Heart left ventricle (tissue), 16 donors: ENCODE results near the gene ARMS2. TPM values are rescaled to one million over a fixed set of nuclear protein-coding genes. Genes with fewer than 3 reads are reported as not detected.
A peak's percentile ranks its signal among the peaks of the same experiment; 100 is the strongest.

Source experiments
- ATAC-seq, 4 donors: fragments of 200-7000 bp; cut with Tn5 transposase; one replicate each; pipeline ENCODE4 v1.9.1; 2020 to 2022; ENCODE audit warnings: moderate library complexity in 4 of 4, mild to moderate bottlenecking in 3 of 4, moderate number of reproducible peaks in 1 of 4
- DNase-seq, 5 donors: peaks; one replicate each; pipeline ENCODE4 v3.0.0-alpha.2; 2020
- H3K27ac ChIP-seq, 12 donors: fragments of 200-600 bp; sonication (generic) in 4 of 12; one replicate each; pipeline versions ENCODE4 v1.5.0 to v1.8.0; 2016 to 2022; ENCODE audit warnings: mild to moderate bottlenecking in 2 of 12
- H3K27me3 ChIP-seq, 9 donors: fragments of 200-600 bp; sonication (generic) in 2 of 9; one replicate each; pipeline versions ENCODE4 v1.5.1 to v1.8.0; 2016 to 2022; ENCODE audit warnings: mild to moderate bottlenecking in 3 of 9
- H3K36me3 ChIP-seq, 9 donors: fragments of 200-600 bp; sonication (generic) in 2 of 9; one replicate each; pipeline versions ENCODE4 v1.5.0 to v1.8.0; 2018 to 2022; ENCODE audit warnings: mild to moderate bottlenecking in 2 of 9
- H3K4me1 ChIP-seq, 12 donors: fragments of 200-600 bp; sonication (generic) in 4 of 12; one replicate each; pipeline versions ENCODE4 v1.5.0 to v1.8.0; 2016 to 2022; ENCODE audit warnings: mild to moderate bottlenecking in 3 of 12
- H3K4me3 ChIP-seq, 12 donors: fragments of 200-600 bp; sonication (generic) in 4 of 12; one replicate each; pipeline versions ENCODE4 v1.5.0 to v1.8.0; 2017 to 2022; ENCODE audit warnings: mild to moderate bottlenecking in 9 of 12, moderate library complexity in 4 of 12
- H3K9me3 ChIP-seq, 12 donors: fragments of 200-600 bp; sonication (generic) in 4 of 12; one replicate each; pipeline versions ENCODE4 v1.5.0 to v1.8.0; 2016 to 2022; ENCODE audit warnings: mild to moderate bottlenecking in 1 of 12
- POLR2A ChIP-seq, 2 donors: fragments of 450-650 bp; IDR thresholded peaks; one replicate each; pipeline ENCODE4 v1.6.1; 2017; ENCODE audit warnings: antibody characterized with exemption in 2 of 2, mild to moderate bottlenecking in 2 of 2, moderate library complexity in 2 of 2
- WGBS, 4 donors: extraction: QIAGEN DNeasy Blood & Tissue Kit in 2 of 4; methylation state at CpG; one replicate each; pipeline versions ENCODE4 v1.1.5 to v1.1.7; 2013 to 2018; 5-methylcytosine and 5-hydroxymethylcytosine counted together
- intact Hi-C, 10 donors: fragments of 100-400 bp; cut with DNase I; formaldehyde crosslinking; loops; one replicate each; pipeline versions ENCODE4 v1.11.1 to v1.14.2; 2022
- polyA plus RNA-seq, 2 donors: library from polyadenylated mRNA; stranded (reverse); fragments of 200-250 nt; gene quantifications; one replicate each; pipeline ENCODE4 v1.2.3, GENCODE V29; 2013
- total RNA-seq, 9 donors: library from RNA; depleted of rRNA in 2 of 9; stranded (reverse); fragments of >200 nt in 2 of 9; fragmentation: NEBNext Ultra II Directional in 3 of 9; extraction: Animal tissue kit (Norgen Biotek cat#: 25700) in 3 of 9; gene quantifications; one replicate each; pipeline versions ENCODE4 v1.1.0 to v1.2.4, GENCODE V29; 2016 to 2023
- TF ChIP-seq, protein P1 (sequence below), 12 donors: fragments of 200-600 bp; sonication (generic) in 4 of 12; IDR thresholded peaks; one replicate each; pipeline versions ENCODE4 v1.5.0 to v1.8.0; 2018 to 2022; ENCODE audit warnings: antibody characterized with exemption in 12 of 12, mild to moderate bottlenecking in 5 of 12
- donor health status: ischemic (EF 13 %, LVEDD 7.1; RV severe dilation, severe dysfunction).
- donor health status: healthy with polysubstance abuse.
- donor health status: DM: no; HTN: yes; CAD: no.
- donor health status: DM: no; HTN: no; CAD: no.
- donor health status: ischemic (EF 25% LVEDD 6.9; RV normal size, moderate dysfunction).
- donor health status: ischemic (EF 25% LVEDD 5.7; RV mildly dilated, moderate dysfunction).
- donor health status: healthy.
- donor health status: DM: yes; HTN: yes; CAD: no.
- donor health status: ischemic (EF 35%, LVEDD 5.7; RV mildly dilated, moderate dysfunction).
- donor health status: nonischemic (EF 11% LVEDD 7.7; RV severe dilation, severe dysfunction).
- donor health status: DM: yes; HTN: yes; CAD: no.
- donor health status: PGD.
- donor health status: ischemic (EF 29% LVEDD 5.4; RV normal size, mild dysfunction).
- donor health status: nonischemic (EF 23%, LVEDD 6.1; RV moderate dilation, normal function).

The ARMS2 gene
- total and polyA plus RNA-seq, 11 donors, result 0.87 to 1.5 (median 1.2) TPM; not detected in 8

DNA sequence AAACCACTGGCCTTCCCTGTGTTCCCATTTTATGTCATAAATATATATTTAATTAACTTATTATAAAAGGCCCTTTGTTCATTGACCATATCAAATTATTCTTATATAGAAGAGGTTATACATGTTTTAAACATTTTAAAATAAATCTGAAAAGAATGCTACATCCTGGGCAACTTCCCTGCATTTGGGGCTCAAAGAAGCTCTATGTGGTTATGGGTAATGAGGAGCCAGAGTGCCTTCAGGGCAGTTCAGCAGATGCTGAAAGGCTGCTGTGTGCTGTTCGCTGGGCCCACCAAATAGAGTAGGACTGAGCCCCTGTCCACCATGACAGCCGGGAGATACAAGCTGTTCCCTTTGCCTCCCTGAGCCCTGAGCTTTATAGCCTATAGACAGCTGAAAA lies 42.8 kb downstream of the ARMS2 start:
- TF ChIP-seq POLR2A (IDR thresholded peaks at IDR 0.05), result no peak
- TF ChIP-seq, protein P1, sequence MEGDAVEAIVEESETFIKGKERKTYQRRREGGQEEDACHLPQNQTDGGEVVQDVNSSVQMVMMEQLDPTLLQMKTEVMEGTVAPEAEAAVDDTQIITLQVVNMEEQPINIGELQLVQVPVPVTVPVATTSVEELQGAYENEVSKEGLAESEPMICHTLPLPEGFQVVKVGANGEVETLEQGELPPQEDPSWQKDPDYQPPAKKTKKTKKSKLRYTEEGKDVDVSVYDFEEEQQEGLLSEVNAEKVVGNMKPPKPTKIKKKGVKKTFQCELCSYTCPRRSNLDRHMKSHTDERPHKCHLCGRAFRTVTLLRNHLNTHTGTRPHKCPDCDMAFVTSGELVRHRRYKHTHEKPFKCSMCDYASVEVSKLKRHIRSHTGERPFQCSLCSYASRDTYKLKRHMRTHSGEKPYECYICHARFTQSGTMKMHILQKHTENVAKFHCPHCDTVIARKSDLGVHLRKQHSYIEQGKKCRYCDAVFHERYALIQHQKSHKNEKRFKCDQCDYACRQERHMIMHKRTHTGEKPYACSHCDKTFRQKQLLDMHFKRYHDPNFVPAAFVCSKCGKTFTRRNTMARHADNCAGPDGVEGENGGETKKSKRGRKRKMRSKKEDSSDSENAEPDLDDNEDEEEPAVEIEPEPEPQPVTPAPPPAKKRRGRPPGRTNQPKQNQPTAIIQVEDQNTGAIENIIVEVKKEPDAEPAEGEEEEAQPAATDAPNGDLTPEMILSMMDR (IDR thresholded peaks at IDR 0.05), result no peak
- peaks cover 0 to 76% (median 43%) of the 10 kb centered on the region in 12 donors for H3K4me1 ChIP-seq
- intact Hi-C loops, result loop anchor here in 4 of 10 donors (5.0 kb wide), 1 partner anchor 35 kb away; the partner anchor contains the start of gene HTRA1 (in 4 of the 4)
- H3K9me3 ChIP-seq, result no peaks in the 10 kb centered on the region
- ATAC-seq (no peak), DNase-seq (no peak)
- no peak overlapping the region for H3K27ac ChIP-seq
- WGBS, 4 donors, result 93 to 100% (median 96%) methylated on average over 2 of the region's 2 CpGs
- H3K27me3 ChIP-seq, result no peaks in the 10 kb centered on the region
- H3K4me3 ChIP-seq, result no peak overlapping the region
- H3K36me3 ChIP-seq, result peaks cover 0 to 7% (median 0%) of the 10 kb centered on the region in 9 donors

DNA sequence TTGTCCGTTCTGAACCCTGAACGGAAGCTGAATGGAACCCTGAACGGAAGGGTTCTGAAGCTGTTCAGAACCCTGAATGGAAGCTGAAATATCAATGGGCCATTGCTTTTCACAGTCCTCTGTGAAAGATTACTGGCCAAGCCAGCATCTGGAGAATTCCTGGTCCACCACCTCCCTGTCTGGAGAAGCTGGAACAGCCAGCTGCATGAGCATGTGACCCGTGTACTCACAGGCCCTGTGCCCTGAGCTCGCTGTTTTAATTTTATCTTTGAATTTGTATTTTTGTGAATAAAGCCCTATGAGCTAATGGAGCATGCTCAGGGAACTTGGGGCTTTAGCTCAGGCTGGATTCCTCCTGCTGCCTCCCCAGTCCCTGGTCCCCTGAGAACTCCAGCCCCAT lies 44.1 kb downstream of the ARMS2 start:
- H3K4me1 ChIP-seq, result peaks cover 0 to 63% (median 41%) of the 10 kb centered on the region in 12 donors

DNA sequence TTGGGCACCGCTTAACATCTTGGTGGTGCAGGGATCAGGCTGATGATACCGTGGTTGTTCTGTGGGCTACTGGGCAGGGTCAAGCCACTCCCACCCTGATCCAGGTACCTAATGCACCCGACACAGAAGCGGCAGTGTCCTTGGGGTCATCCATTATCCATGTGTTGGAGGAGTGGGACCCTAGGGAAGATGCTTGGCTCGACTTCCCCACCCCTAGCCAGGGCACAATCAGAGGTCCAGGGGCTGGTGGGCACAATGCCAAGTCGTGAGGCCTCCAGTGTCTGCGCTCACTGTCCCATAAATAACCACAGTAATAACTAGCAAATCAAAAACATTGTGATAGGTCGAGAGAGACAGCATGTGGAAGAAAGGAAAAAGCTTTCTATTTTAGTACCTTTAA lies 44.6 kb downstream of the ARMS2 start:
- ATAC-seq, result peak; percentile 3 to 36 (median 24)
- 39 to 58% (median 49%) methylated on average over 5 to 8 of the region's 8 CpGs for WGBS, 4 donors
- intact Hi-C loops, result loop anchor here in 4 of 10 donors (5.0 kb wide), 1 partner anchor 37 kb away; the partner anchor contains the start of gene HTRA1 (in 4 of the 4)
- Histone ChIP-seq H3K9me3 (no peaks in the 10 kb centered on the region), H3K27me3 (no peaks in the 10 kb centered on the region), H3K36me3 (peaks cover 0 to 5% (median 0%) of the 10 kb centered on the region in 9 donors), H3K27ac (peak overlapping the region in 11 of 12 donors; percentile 34 to 71 (median 53)), H3K4me3 (no peak overlapping the region), H3K4me1 (peaks cover 0 to 60% (median 40%) of the 10 kb centered on the region in 12 donors)
- DNase-seq, result peak in 2 of 5 donors; percentile 55 to 67
- no peak for TF ChIP-seq POLR2A (IDR thresholded peaks at IDR 0.05)
- TF ChIP-seq, protein P1 (IDR thresholded peaks at IDR 0.05), result no peak

More for the DNA sequence above, 44.1 kb downstream of the ARMS2 start:
- peak in 4 of 5 donors; percentile 58 to 72 (median 64) for DNase-seq
- intact Hi-C loops, result loop anchor here in 4 of 10 donors (5.0 kb wide), 1 partner anchor 36 kb away; the partner anchor contains the start of gene HTRA1 (in 4 of the 4)
- H3K9me3 ChIP-seq, result no peaks in the 10 kb centered on the region
- H3K4me3 ChIP-seq, result no peak overlapping the region
- peak; percentile 65 to 78 (median 72) for ATAC-seq
- H3K36me3 ChIP-seq, result peaks cover 0 to 5% (median 0%) of the 10 kb centered on the region in 9 donors
- TF ChIP-seq, protein P1 (IDR thresholded peaks at IDR 0.05), result no peak
- TF ChIP-seq POLR2A (IDR thresholded peaks at IDR 0.05), result no peak
- WGBS, 4 donors, result 58 to 64% (median 62%) methylated on average over 5 of the region's 5 CpGs
- peak overlapping the region in 11 of 12 donors; percentile 34 to 71 (median 53) for H3K27ac ChIP-seq
- H3K27me3 ChIP-seq, result no peaks in the 10 kb centered on the region

DNA sequence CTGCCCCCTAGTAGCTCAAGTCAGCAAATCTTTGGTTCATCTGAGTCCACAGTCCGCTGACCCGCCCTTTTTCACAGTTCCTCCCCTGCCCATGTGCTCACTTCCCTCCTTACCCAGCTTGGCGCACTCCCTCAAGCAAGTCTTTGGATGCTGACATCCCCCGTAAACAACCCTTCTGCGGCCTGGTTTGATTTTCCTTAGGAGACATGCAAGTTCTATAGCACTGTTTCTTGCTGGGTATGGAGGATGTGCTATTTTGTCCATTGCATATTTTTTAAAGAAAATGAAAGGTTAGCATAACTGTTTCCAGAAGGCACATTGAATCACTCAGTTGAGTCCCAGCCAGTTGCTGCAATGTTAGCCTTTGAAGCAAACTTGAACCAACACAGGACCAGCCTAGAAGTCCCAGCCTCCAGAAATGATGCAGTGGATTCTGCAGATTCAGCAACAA lies 45.1 kb downstream of the ARMS2 start:
- peaks cover 0 to 60% (median 43%) of the 10 kb centered on the region in 12 donors for H3K4me1 ChIP-seq
- peaks cover 0 to 5% (median 0%) of the 10 kb centered on the region in 9 donors for H3K36me3 ChIP-seq
- ATAC-seq (peak; percentile 39 to 64 (median 62)), DNase-seq (peak in 2 of 5 donors; percentile 43 to 68)
- intact Hi-C loops, result loop anchor here in 4 of 10 donors (5.0 kb wide), 1 partner anchor 37 kb away; the partner anchor contains the start of gene HTRA1 (in 4 of the 4)
- 55 to 68% (median 59%) methylated on average over 5 of the region's 5 CpGs for WGBS, 4 donors
- TF ChIP-seq, protein P1 (IDR thresholded peaks at IDR 0.05), result no peak
- no peak for TF ChIP-seq POLR2A (IDR thresholded peaks at IDR 0.05)
- H3K27ac ChIP-seq, result peak overlapping the region in 9 of 12 donors; percentile 34 to 71 (median 57)
- H3K27me3 ChIP-seq, result no peaks in the 10 kb centered on the region
- H3K4me3 ChIP-seq, result no peak overlapping the region
- H3K9me3 ChIP-seq, result no peaks in the 10 kb centered on the region
